ENCODE data around the gene LINGO1. TPM values are rescaled to one million over a fixed set of nuclear protein-coding genes. Genes with fewer than 3 reads are reported as not detected.

Gene LINGO1
- polyA plus RNA-seq, 1 of the 3 experiments (the other 2 are of a cell fraction) = 0.56 TPM

- CTCF ChIA-PET = interaction anchor here (1.2 to 9.5 kb wide), 5 partner anchors 9 to 64 kb away, joined by 3 to 99 read pairs (median 8); partner anchors contain the start of gene LINGO1
- peak overlapping the region in 1 of 2 experiments; percentile 58; a peak in 1 of 4 replicates for H3K27ac ChIP-seq (ENCODE audit: low read depth in 2 of 2, low read length in 1 of 2)
- peak; percentile 47 for DNase-seq
- no peak overlapping the region for H3K9ac ChIP-seq
- no peak overlapping the region for H2AFZ ChIP-seq (ENCODE audit: low read depth)
- H3K4me2 ChIP-seq = no peak overlapping the region
- H3K27me3 ChIP-seq (ENCODE audit: insufficient read depth) = no peaks in the 10 kb centered on the region
- WGBS (ENCODE audit: low lambda C conversion rate) = 89% methylated on average over 3 of the region's 5 CpGs
- H3K9me2 ChIP-seq = no peaks in the 10 kb centered on the region
- H3K36me3 ChIP-seq (replicated peaks in 1 of 2; ENCODE audit: control insufficient read depth in 1 of 2, insufficient read depth in 2 of 2, low read length in 1 of 2) = no peaks in the 10 kb centered on the region
- peaks cover 5% of the 10 kb centered on the region for H3F3A ChIP-seq (replicated peaks; ENCODE audit: insufficient read depth)
- H3K79me2 ChIP-seq (ENCODE audit: insufficient read depth) = no peaks in the 10 kb centered on the region
- H3K4me1 ChIP-seq (ENCODE audit: control insufficient read depth in 1 of 2, insufficient read depth in 2 of 2, low read depth in 1 of 2, low read length in 1 of 2) = peaks cover 11 to 57% of the 10 kb centered on the region in 2 experiments; a peak in 2 of 4 replicates
- H4K20me1 ChIP-seq (ENCODE audit: insufficient read depth) = no peaks in the 10 kb centered on the region
- H3K9me3 ChIP-seq = no peaks in the 10 kb centered on the region
- POLR2A ChIA-PET = interaction anchor here (1.6 kb wide), 1 partner anchor 25 kb away, joined by 4 read pairs; the partner anchor contains the start of gene LINGO1
- TF ChIP-seq IRF3 (IDR thresholded peaks at IDR 0.05; ENCODE audit: low read depth, low read length) = no peak
- H3K4me3 ChIP-seq (ENCODE audit: low read depth in 2 of 2, low read length in 1 of 2) = no peak overlapping the region
Measured at GRCh38 chr15:77607894-77608261, 24.8 kb downstream of the LINGO1 start.

DNA sequence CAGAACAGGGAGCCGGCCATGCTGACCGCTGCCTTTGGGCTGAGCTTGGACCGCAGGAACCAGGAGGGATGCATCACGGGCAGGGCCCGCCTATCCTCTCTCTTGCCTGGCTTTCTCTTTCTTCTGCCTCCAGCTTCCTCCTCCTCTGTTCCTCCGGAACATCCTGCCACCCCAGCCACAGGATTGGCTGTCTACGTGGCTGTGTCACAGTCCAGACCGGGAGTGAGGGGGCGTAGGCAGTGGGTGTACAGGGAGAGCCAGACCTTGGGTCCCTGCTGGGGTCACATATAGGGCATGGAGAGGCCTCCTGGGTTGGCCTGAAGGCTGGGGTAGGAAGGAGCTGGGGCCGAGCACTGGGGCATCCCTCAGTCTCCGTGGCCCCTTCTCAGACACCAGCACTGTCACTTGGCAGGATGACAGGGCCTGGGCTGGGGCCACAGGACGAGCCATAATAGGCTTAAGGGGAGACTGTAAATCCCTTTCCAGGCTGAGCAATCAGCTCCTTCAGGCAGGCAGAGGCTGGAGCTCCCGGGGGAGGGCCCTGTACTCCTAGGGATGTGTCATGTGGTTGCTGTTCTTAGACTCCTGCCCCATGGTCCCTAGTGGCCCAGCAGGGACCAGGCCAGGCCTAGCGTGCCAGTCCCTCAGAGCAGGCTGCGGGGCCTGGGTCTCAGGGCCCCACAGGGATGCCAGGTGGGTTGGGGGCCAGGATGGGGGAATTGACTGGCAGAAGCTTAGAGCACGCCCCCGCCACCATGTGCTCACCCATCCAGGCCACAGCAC is 25.4 kb downstream of the LINGO1 start:
- H3K4me3 ChIP-seq (ENCODE audit: low read depth in 2 of 2, low read length in 1 of 2) = no peak overlapping the region
- DNase-seq = no peak
- H3K9ac ChIP-seq = no peak overlapping the region
- peak overlapping the region in 1 of 2 experiments; percentile 58; a peak in 1 of 4 replicates for H3K27ac ChIP-seq (ENCODE audit: low read depth in 2 of 2, low read length in 1 of 2)
- no peaks in the 10 kb centered on the region for H3K36me3 ChIP-seq (replicated peaks in 1 of 2; ENCODE audit: control insufficient read depth in 1 of 2, insufficient read depth in 2 of 2, low read length in 1 of 2)
- CTCF ChIA-PET = interaction anchor here (0.8 to 9.5 kb wide), 8 partner anchors 10 to 214 kb away, joined by 3 to 99 read pairs (median 5); partner anchors contain the start of gene LINGO1
- H3K9me3 ChIP-seq = no peaks in the 10 kb centered on the region
- H3K79me2 ChIP-seq (ENCODE audit: insufficient read depth) = no peaks in the 10 kb centered on the region
- H3K9me2 ChIP-seq = no peaks in the 10 kb centered on the region
- no peaks in the 10 kb centered on the region for H4K20me1 ChIP-seq (ENCODE audit: insufficient read depth)
- no peak overlapping the region for H3K4me2 ChIP-seq
- peaks cover 11 to 61% of the 10 kb centered on the region in 2 experiments; a peak in 2 of 4 replicates for H3K4me1 ChIP-seq (ENCODE audit: control insufficient read depth in 1 of 2, insufficient read depth in 2 of 2, low read depth in 1 of 2, low read length in 1 of 2)
- no peak overlapping the region for H2AFZ ChIP-seq (ENCODE audit: low read depth)
- WGBS (ENCODE audit: low lambda C conversion rate) = 76% methylated on average over 14 of the region's 17 CpGs
- H3K27me3 ChIP-seq (ENCODE audit: insufficient read depth) = no peaks in the 10 kb centered on the region
- POLR2A ChIA-PET = interaction anchor here (1.6 kb wide), 2 partner anchors 24 to 26 kb away, joined by 3 to 4 read pairs; partner anchors contain the start of gene LINGO1
- peaks cover 5% of the 10 kb centered on the region for H3F3A ChIP-seq (replicated peaks; ENCODE audit: insufficient read depth)
- no peak for TF ChIP-seq TEAD4 (IDR thresholded peaks at IDR 0.05; ENCODE audit: borderline replicate concordance, insufficient read depth)
- no peak for TF ChIP-seq GATA2 (CRISPR knock-in tag; IDR thresholded peaks at IDR 0.05)
- no peak for TF ChIP-seq SIN3A (IDR thresholded peaks at IDR 0.05; ENCODE audit: borderline replicate concordance, low read depth, low read length)
- no peak for TF ChIP-seq RFX5 (IDR thresholded peaks at IDR 0.05; ENCODE audit: low read length)
- TF ChIP-seq MEF2A (IDR thresholded peaks at IDR 0.05; ENCODE audit: borderline replicate concordance, low read depth) = no peak
- no peak for TF ChIP-seq TAF1 (IDR thresholded peaks at IDR 0.05; ENCODE audit: borderline replicate concordance, low read depth, low read length)
- TF ChIP-seq RCOR1 (IDR thresholded peaks at IDR 0.05; ENCODE audit: low read length) = no peak
- TF ChIP-seq, protein P1, sequence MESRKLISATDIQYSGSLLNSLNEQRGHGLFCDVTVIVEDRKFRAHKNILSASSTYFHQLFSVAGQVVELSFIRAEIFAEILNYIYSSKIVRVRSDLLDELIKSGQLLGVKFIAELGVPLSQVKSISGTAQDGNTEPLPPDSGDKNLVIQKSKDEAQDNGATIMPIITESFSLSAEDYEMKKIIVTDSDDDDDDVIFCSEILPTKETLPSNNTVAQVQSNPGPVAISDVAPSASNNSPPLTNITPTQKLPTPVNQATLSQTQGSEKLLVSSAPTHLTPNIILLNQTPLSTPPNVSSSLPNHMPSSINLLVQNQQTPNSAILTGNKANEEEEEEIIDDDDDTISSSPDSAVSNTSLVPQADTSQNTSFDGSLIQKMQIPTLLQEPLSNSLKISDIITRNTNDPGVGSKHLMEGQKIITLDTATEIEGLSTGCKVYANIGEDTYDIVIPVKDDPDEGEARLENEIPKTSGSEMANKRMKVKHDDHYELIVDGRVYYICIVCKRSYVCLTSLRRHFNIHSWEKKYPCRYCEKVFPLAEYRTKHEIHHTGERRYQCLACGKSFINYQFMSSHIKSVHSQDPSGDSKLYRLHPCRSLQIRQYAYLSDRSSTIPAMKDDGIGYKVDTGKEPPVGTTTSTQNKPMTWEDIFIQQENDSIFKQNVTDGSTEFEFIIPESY (IDR thresholded peaks at IDR 0.05; ENCODE audit: borderline replicate concordance, low read depth) = no peak
- no peak for TF ChIP-seq USF2 (IDR thresholded peaks at IDR 0.05; ENCODE audit: borderline replicate concordance, low read depth, low read length)
- TF ChIP-seq SMC3 (IDR thresholded peaks at IDR 0.05; ENCODE audit: low read depth, low read length) = no peak
- TF ChIP-seq ELF1 (IDR thresholded peaks at IDR 0.05) = no peak
- TF ChIP-seq, protein P2, sequence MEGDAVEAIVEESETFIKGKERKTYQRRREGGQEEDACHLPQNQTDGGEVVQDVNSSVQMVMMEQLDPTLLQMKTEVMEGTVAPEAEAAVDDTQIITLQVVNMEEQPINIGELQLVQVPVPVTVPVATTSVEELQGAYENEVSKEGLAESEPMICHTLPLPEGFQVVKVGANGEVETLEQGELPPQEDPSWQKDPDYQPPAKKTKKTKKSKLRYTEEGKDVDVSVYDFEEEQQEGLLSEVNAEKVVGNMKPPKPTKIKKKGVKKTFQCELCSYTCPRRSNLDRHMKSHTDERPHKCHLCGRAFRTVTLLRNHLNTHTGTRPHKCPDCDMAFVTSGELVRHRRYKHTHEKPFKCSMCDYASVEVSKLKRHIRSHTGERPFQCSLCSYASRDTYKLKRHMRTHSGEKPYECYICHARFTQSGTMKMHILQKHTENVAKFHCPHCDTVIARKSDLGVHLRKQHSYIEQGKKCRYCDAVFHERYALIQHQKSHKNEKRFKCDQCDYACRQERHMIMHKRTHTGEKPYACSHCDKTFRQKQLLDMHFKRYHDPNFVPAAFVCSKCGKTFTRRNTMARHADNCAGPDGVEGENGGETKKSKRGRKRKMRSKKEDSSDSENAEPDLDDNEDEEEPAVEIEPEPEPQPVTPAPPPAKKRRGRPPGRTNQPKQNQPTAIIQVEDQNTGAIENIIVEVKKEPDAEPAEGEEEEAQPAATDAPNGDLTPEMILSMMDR (IDR thresholded peaks at IDR 0.05) = no peak
- TF ChIP-seq FOSL2 (IDR thresholded peaks at IDR 0.05; ENCODE audit: borderline replicate concordance, low read depth) = no peak
- TF ChIP-seq, protein P3, sequence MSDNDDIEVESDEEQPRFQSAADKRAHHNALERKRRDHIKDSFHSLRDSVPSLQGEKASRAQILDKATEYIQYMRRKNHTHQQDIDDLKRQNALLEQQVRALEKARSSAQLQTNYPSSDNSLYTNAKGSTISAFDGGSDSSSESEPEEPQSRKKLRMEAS (IDR thresholded peaks at IDR 0.05; ENCODE audit: low read depth) = no peak
- TF ChIP-seq MXI1 (IDR thresholded peaks at IDR 0.05; ENCODE audit: low read depth, low read length) = no peak
- TF ChIP-seq RAD21 (IDR thresholded peaks at IDR 0.05; ENCODE audit: low read length) = no peak
- no peak for TF ChIP-seq USF1 (IDR thresholded peaks at IDR 0.05; ENCODE audit: borderline replicate concordance, low read depth)
- TF ChIP-seq CHD2 (IDR thresholded peaks at IDR 0.05; ENCODE audit: low read length, partially characterized antibody) = no peak

All from SK-N-SH (cell line).